ENCODE data around the gene ROPN1L.

- TF ChIP-seq POLR2A (IDR thresholded peaks at IDR 0.05) = no peak
- no peak for TF ChIP-seq CTCF (IDR thresholded peaks at IDR 0.05)
Observed at GRCh38 chr5:10427978-10428377, 13.7 kb upstream of the ROPN1L start.
